Measurements from ENCODE around the gene EID2B.

GRCh38 chr19:39508629-39509028, 24.0 kb downstream of the EID2B start:
- TF ChIP-seq CTCF (IDR thresholded peaks at IDR 0.05): no peak
- no peak for TF ChIP-seq POLR2A (IDR thresholded peaks at IDR 0.05)
